Astrocyte (in vitro differentiated cells and primary cell): ENCODE results near the gene SMIM23.

Source experiments
- CTCF ChIP-seq: IDR thresholded peaks from 2 replicates; pipeline ENCODE4 v1.5.1; 2011; ENCODE audit warnings: low read depth, mild to moderate bottlenecking, inconsistent platforms, low read length, moderate library complexity; ENCODE audit not compliant: insufficient read depth
- EZH2 ChIP-seq: IDR thresholded peaks from 2 replicates; pipeline ENCODE4 v1.6.1; 2012; ENCODE audit warnings: mild to moderate bottlenecking, low read length, inconsistent platforms; ENCODE audit not compliant: insufficient read depth

GRCh38 chr5:171813270-171813669 lies 27.7 kb downstream of the SMIM23 start:
- TF ChIP-seq CTCF (no peak), EZH2 (no peak)
